HG03558 (cell line): ENCODE results near the gene PRKCA.
"Not testable (repeated sequence)": the region's sequence is repeated elsewhere in the genome, so short reads cannot be mapped to it uniquely, and the experiment has no call there.

Experiments
- ATAC-seq: cut with Tn5 transposase; IDR thresholded peaks from one replicate; pipeline ENCODE4 v1.9.1; 2021; ENCODE audit warnings: moderate number of reproducible peaks; ENCODE audit not compliant: unreplicated experiment; ENCODE audit errors: extremely low read depth

Gene PRKCA

GRCh38 chr17:66287911-66288310 is 14.5 kb upstream of the PRKCA start:
- ATAC-seq, result no peak

DNA sequence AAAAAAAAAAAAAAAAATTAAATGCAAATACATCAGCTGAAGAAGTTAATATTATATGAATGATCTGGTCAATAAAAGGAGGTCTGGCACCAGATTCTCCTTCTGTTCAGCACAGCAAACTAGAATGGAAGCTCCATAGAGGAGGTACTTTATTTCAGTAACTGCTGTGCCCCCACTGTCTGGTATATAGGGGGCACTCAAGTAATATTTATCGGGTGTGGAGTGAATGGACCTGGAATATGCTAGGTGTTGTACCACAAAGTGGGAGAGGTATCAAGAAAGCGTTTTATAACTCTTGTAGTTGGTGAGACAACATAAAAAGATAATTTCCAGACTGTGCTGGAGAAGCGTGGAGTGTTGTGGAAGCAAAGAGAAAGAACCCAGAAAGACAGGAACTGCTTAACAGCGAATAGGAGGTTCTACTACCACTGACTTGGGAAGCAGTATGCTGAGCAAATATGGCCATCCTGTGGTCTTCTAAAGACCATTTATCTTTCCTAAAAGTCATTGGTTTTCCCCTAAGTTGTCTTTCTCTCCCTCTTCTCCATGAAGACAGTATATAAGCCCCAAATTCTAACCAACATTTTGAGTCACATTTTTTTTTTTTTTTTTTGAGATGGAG is 12.2 kb upstream of the PRKCA start:
- no peak for ATAC-seq

GRCh38 chr17:66292353-66292752 is 10.1 kb upstream of the PRKCA start:
- ATAC-seq, result no peak

DNA sequence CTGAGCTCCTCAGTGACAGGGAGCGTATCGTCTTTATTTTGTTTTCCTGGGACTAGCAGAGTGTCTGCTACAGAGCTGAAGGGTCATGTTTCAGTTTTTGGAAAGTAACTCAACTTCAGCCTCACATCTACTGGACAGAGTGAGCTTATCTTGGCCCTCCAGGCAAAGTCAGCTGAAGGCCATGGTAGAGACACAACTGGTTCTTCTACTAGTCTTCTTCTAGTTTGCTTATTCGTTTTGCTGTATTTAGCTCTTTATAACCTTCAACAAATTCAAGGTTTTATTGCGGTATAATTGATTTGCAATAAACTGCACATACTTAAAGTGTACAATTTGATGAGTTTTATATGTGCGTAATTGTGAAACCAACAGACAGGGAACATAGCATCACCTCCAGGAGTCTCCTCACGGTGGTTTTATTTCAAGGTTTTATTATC is 6.1 kb upstream of the PRKCA start:
- ATAC-seq, result no peak

GRCh38 chr17:66297443-66297842 is 5.0 kb upstream of the PRKCA start:
- not testable (repeated sequence) for ATAC-seq

DNA sequence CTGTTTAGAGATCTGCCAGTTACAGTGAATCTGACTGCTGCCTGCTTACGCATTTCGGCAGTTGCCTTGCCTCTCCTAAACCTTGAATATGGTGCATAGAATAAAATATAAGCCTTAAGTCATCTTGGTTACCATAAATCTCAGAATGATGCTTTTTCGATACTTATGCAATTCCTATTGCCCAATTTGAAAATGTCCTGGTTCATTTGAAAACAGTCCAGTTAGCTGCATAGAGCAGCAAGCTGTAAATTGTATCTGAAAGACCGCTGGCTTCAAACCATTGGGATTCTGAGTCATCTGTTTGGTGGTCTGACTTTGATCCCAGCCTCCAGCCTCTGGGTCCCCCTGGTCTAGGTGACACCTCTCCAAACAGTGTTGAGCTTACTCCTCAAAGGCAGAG is 2.7 kb upstream of the PRKCA start:
- ATAC-seq, result no peak

DNA sequence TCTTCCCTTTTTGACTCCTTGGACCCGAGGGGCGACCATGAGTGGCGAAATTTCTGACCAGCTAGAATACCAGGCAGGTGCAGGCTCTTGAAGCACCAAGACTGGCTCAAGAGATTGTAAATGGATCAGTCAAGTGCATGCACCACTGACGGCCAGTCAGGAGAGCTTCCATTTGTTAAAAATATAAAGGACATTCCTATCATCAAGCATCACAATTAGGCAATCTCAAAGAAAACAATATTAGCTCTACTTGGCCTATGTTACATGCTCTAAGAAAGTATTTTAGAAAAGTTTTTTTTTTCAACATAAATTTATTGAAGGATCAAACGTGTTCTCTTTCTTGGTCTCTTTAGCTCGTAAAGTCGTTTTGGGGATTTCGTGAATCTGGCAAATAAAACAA is 1.5 kb upstream of the PRKCA start:
- no peak for ATAC-seq

GRCh38 chr17:66301367-66301863 is 998 bp upstream of the PRKCA start:
- no peak for ATAC-seq

DNA sequence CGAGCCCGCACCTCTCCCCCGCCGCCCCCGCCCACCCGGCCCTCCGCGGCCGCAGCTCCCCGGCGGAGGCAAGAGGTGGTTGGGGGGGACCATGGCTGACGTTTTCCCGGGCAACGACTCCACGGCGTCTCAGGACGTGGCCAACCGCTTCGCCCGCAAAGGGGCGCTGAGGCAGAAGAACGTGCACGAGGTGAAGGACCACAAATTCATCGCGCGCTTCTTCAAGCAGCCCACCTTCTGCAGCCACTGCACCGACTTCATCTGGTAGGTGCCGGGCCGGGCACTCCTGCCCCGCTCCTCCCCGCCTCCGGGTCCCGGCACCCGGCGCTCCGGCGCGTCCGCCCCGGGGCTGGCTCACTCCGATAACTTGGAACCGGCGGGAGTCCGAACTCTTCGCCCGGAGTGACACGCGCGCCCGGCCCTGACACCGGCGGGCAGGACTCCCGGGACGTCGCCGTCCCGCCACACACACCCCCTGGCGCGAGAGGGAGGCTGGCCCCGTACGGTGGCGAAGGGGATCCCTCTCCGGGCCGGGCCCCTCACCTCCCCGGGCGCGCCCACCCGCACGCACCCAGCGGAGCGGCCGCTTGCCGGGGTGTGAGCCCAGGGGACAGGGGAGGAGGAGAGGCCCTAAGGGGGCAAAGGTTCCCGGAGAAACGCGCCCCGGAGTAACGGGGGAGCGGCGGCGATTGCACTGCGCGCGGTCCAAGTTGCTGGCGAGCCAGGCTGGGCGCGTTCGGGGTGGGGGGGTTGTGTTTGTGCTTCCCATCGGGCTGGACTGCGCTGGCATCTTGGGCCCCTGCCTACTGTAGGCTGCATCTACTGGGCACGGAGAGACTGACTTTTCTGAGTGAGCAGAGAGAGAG is 581 bp downstream of the PRKCA start:
- no peak for ATAC-seq

GRCh38 chr17:66304304-66305174 is 2.1 kb downstream of the PRKCA start:
- no peak for ATAC-seq

- no peak for ATAC-seq
Observed at GRCh38 chr17:66306446-66306845, 4.0 kb downstream of the PRKCA start.

DNA sequence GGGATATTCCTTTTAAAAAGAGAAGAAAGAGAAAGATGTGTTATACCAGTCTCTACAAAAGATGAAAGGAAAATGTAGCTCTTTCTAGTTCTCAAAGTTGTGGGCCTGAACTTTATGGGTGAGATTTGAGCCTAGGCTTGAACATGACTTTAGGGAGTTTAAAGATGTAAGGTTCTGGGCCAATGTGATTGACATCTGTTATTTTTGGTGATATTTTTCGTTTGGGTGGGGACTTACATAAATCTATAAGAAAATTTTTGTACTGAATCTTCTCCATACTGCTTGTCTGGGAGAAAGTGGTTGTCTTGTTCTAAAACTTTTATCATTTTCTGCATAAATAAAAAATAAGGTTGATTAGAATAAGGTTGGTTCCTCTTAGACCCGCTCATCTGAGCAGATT is 4.8 kb downstream of the PRKCA start:
- ATAC-seq, result no peak

DNA sequence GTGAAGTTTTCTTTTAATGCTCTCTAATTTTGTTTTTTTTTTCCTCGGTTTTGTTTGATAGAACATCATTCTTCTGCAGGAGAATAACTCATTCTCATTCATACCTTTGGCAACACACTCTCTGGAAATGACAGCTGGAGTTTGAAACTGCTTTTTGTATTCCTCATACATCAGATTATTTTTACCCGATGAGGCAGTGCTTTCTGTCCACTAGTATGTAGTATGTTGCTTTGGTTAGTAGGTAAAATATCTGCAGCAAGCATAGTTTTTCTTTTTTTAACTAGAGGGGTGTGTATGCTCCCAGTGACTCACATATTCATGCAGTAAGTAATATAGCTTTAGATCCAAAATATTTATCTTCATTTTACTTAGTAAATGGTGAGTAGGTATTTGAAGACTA is 6.4 kb downstream of the PRKCA start:
- no peak for ATAC-seq

DNA sequence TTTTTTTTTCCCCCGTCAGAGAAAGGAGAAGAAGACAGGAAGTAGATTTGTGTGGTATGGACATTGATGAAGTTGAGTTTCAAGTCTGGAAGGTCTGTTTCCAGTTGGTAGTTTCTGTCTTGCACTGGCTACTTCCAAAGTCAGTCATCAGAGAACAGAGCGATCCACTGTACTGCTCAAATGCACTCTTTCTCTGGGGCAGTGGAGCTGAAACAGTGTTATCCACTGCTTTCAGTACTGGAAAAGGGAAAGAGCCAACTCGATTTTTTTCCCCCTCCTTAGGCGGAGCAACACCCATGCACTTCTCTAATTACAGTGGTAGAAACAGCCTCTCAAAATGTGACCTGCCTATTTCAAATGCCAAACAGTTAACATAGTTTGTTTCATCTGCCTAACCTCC is 7.4 kb downstream of the PRKCA start:
- no peak for ATAC-seq

GRCh38 chr17:66310528-66311148 is 8.2 kb downstream of the PRKCA start:
- ATAC-seq, result no peak

GRCh38 chr17:66312912-66313311 is 10.5 kb downstream of the PRKCA start:
- no peak for ATAC-seq

GRCh38 chr17:66313325-66313724 is 10.9 kb downstream of the PRKCA start:
- ATAC-seq, result no peak

- ATAC-seq, result no peak
Observed at GRCh38 chr17:66313995-66314659, 11.7 kb downstream of the PRKCA start.

GRCh38 chr17:66317629-66318028 is 15.2 kb downstream of the PRKCA start:
- ATAC-seq, result no peak

DNA sequence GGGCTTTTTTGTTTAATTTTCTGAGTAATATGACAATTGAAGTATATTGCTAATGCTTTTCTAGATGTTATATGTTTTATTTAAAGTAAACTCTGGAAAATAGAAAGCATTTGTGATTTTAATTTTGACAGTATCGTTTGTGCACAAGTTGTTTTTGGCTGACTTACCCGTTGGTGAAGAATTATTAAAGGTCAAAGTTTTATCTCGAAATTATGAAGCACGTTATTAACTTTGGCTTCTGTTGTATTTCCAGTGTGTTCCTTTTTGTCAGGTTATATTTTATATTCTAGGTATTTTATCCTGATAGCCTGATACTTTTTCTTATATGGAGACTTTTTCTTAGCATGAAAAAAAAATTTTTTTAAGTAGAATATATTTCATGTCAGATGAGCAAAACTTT is 16.8 kb downstream of the PRKCA start:
- ATAC-seq, result no peak
